Mucosa of gallbladder (tissue), 1 donor: Measurements from ENCODE around the gene FAM114A1. TPM values are rescaled to one million over a fixed set of nuclear protein-coding genes. Genes with fewer than 3 reads are reported as not detected.

ENCODE experiments used
- DNase-seq: peaks from one replicate; pipeline ENCODE4 v3.0.0-alpha.2; 2020; ENCODE audit warnings: low spot score
- total RNA-seq: library from RNA; stranded (reverse); gene quantifications from one replicate; pipeline ENCODE4 v1.2.1, GENCODE V29; 2021
- donor health status: DM: no; HTN: no; CAD: no.

FAM114A1 gene
- total RNA-seq: 80.6 TPM

DNA sequence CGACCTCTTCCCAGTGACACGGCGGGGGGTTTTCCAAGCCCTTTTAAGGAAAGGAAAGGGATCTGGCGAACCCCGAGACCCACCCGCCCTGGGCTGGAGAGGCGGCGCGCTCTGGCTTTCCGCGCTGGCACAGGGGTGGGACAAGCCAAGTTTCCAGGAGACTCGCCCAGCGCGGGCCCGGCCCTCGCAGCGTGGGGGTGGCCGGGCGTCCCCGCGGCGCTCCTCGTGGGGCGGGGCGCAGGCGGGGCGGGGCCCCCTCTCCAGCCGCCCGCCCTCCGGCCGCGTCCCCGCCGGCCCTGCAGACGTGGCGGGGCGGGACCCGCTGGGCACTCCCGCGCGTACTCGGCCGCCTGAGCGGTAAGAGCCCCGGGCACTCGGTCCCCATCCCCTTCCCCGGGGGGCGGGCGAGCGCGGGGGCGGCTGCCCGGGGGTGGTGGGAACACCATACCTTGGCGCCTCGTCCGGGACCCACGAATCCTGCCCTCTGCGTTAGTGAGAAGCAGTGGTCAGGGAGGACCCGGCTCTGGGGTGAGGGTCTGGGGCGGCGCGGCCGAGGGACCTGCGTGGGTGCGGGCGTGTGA lies at the start of gene FAM114A1:
FAM114A1 (plus strand) TSS at position 329 of the 581 bp plus-strand sequence. CDS start 10,273 bp downstream, outside the sequence.
- DNase-seq: peak; percentile 74

DNA sequence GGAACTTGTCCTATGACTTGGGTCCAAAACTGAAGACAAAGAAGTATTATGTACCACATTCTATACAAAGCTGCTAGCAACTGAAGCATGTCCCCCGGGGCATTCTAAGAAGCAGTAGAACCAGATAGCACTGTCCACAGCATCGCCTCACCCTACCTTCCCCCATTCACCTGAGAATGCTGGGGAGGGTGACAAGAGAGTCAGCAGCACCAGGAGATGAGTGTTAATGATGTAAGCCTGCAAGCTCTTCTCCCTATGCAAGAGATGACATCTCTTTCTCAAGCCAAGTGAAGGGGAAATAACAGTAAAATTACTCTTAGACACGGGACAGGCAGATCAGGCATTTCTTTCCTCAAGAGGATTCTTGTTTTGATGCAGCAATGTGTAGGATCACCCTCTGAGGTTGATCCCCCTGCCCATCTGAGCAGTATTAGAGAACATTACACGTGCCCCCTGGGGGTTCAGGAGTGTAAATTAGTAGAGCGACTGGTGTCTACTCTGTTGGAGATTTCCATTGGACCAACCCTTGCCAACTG lies 49.1 kb upstream of the FAM114A1 start:
- DNase-seq: no peak

- no peak for DNase-seq
Measured at GRCh38 chr4:38819569-38819968, 48.0 kb upstream of the FAM114A1 start.

DNA sequence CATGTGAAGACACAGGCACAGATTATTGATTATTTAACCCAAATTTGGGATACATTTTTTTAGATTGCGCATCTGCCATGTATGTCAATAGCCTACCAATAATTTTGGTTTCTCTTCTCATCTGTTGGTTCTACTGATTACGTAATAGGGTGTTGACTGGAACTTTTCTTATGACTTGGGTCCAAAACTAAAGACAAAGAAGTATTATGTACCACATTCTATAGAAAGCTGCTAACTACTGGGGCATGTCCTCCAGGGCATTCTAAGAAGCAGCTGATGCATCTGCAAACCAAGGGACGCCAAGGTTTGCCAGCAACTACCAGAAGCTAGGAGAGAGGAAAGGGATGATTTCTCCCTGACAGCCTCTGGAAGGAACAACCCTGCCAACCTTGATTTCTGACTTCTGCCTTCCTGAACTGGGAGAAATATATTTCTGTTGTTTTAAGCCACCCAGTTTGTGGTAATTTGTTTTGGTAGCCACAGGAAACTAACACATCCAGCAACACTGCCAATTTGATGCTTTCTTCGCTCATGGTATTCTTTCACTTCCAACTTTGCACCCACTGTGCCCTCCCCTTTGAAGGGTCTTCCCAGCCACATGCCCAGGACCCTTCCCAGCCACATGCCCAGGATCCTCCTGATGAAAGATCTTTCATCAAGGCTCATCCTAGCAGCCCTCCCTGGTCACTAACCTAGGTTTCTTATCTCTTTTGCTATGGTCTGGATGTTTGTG lies 47.1 kb upstream of the FAM114A1 start:
- no peak for DNase-seq

- DNase-seq: no peak
Measured at GRCh38 chr4:38821739-38822138, 45.9 kb upstream of the FAM114A1 start.

GRCh38 chr4:38822748-38823303 lies 44.8 kb upstream of the FAM114A1 start:
- no peak for DNase-seq

DNA sequence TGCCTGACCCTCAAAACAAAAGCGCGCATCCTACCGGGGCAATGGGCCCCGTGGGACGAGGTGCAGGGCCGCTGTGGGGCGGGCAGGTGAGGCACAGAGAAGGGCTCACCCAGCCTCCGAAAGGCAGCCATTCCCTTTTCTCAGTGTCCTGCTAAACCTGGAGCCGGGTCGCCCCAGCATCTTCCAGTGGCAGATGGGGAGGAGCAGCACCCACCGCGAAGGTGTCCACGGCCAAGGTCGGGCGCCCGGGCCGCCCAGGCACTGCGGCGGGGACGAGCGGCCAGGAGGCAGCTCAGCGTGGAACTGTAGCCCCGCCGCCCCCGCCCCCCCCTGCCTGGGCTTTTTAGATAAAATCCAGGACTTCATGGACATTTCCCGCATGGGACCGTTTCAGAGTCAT lies 43.8 kb upstream of the FAM114A1 start:
- DNase-seq: no peak

DNA sequence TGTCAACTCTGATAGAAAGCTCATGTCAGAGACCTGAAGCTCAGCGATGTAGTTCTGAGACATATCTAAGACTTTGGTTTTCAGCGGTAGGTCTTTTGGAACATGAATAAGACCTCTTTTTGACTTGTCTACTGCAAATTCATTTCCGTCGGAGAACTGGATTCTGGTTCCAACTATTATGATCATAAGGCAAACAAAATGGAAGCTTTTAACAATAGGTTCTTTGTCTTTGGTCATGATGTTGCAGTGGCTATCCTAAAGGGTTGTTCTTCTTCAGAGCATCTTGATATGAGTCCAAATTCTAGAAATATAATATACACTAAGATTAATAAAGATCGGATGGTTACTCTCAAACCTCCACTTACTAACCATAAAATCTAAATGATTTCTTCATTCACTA lies 38.4 kb upstream of the FAM114A1 start:
- no peak for DNase-seq

DNA sequence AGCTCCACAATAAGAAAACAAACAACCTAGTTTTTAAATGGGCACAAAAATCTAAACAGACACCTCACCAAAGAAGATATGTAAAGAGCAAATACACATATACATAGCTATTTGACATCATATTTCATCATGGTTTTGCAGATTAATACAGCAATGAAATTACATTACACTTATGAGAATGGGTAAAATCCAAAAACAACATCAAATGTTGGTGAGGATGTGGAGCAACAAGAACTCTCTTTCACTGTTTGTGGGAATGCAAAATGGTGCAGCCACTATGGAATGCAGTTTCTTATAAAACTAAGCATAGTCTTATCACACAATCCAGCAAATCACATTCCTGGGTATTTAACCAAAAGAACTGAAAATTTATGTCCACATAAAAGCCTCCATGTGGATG lies 36.0 kb upstream of the FAM114A1 start:
- DNase-seq: no peak

GRCh38 chr4:38832206-38832605 lies 35.4 kb upstream of the FAM114A1 start:
- DNase-seq: no peak

DNA sequence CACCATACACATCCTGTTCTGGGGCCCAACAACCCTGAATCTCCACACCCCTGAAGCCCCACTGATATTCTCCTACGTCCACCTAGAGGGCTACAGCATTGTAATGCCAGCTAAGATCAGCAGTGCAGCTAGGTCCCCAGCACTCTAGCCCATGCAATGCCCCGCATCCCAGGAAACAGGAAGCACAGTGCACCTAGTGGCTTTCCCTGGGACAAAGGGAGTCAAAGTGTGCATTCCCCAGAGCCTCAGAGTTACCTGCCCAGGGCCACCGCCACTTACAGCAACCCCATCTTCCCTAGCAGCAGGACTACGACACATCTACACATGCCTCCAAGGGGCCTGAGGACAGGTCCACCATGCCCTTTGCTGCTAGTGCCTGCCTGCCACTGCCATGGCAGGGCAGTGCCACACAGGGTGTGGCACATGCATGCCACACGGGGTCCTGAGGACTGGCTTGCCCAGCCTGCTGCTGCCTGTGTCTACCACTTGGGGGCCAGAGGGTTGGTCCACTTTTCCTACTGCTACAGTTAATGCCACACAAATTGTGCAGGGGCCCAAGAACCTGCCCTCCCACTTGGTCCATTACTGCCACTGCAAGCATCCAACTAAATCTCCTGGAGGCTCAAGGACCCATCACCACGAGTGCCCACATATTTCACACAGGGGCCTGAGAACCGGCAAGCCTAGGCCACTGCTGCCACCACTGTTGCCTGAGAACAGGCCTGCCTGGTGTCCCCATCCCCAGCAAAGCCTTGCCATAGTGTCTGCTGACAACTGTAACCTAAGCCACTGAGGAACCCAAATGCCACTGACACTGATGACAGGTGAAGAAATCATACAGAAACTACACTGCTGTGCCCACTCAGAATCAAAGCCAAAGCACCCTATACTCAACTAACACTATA lies 34.7 kb upstream of the FAM114A1 start:
- DNase-seq: no peak

DNA sequence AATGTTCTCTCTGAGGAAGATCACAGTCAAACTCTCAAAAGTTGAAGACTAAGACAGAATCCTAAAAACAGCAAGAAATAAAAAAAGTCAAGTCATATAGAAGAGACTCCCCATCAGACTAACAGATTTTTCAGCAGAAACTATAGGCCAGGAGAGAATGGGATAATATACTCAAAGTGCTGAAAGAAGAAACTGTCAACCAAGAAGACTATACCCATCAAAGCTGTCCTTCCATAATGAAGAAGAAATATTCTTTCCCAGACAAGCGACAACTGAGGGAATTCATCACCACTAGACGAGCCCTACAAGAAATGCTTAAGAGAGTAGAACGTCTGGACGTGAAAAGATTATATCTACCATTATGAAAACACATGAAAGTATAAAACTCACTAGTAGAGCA lies 33.0 kb upstream of the FAM114A1 start:
- DNase-seq: no peak

GRCh38 chr4:38837334-38837733 lies 30.3 kb upstream of the FAM114A1 start:
- no peak for DNase-seq

GRCh38 chr4:38837849-38838248 lies 29.8 kb upstream of the FAM114A1 start:
- DNase-seq: no peak

DNA sequence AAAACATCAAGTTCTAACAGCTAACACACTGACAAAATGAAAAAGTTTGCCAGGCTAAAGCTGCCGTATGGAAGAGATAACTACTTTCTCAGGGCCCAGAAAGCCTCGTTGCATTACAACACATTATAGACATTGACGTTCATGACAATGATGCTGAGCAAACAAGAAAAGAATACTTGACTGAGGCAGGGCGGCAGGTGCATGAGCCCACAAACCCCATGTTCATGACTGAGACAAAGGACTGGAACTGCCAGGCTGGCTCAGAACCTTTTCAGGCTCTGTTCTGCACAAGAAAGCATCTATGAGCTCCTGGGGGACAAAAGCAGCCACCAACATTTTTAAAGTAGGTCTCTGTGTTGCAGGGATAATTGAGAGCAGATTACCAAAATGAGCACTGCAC lies 24.6 kb upstream of the FAM114A1 start:
- DNase-seq: no peak

GRCh38 chr4:38846015-38846414 lies 21.6 kb upstream of the FAM114A1 start:
- no peak for DNase-seq

DNA sequence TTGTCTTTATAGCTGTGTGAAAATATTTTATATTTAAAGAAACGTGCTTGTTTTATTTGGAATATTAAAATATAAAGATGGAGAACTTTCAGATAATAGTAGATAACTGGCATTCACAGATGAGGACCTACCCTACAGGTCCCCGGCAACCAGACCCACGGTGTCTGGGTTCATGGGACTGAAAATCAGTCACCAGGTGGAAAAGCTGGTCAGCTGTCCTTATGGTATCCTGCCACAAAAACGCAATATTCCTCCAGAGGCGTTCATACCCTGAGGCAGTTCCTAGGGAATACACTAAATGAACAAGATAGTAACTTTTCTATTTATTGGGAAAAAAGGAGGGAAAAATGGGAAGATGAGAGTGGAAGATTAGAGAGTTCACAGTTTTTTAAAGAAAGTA lies 12.1 kb upstream of the FAM114A1 start:
- no peak for DNase-seq

GRCh38 chr4:38856046-38856445 lies 11.6 kb upstream of the FAM114A1 start:
- no peak for DNase-seq

DNA sequence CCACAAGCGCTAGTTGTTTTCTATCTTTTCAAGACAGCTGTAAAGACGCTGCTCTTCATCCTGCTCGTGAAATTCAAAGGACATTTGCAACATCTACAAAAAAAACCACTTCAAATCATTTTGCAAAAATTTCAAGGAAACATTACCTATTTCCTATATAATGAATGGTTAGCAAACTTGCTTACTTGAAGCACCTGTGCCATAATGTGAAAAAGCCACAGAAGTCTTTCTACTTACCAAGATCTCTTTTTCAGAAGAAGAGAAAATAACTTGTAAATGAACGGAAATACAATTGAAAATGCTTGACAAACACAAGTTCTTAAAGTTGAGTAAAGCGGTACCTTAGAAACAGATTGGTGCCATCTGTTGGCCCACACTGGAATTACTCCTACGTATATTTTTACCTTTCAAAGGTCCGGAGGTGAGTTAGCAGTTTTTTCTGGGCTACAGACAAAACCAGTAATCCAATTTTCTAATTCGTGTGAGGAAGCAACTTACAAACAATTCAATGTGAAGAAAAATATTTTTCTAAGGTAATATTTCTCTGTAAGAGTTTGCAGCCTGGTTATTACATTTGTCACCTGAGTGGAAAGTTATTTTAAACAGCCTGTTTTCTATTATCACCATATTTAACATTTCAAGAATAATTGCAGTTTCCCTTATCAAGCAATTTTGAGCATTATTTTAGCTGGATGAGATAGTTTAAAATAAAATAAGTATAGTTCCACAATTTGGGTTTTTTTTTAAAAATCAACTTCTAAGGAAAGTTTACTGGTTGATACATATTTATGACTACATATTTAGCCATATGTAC lies 10.9 kb upstream of the FAM114A1 start, which contains the start of gene TLR6:
TLR6 (minus strand) TSS at position 294 of the 814 bp plus-strand sequence. CDS start 27,344 bp downstream, outside the sequence.
- peak; percentile 66 for DNase-seq

- DNase-seq: peak; percentile 42
Measured at GRCh38 chr4:38857354-38858096, 10.1 kb upstream of the FAM114A1 start.
